Activated T-cell treated with anti-CD3 and anti-CD28 coated beads, Interleukin-2, amount 50 U/mL, for 48 hours (primary cell): Measurements from ENCODE around the gene PRRC2B.
"Not testable (repeated sequence)": the region's sequence is repeated elsewhere in the genome, so short reads cannot be mapped to it uniquely, and the experiment has no call there.

Experiments
- DNase-seq, 2 experiments: peaks; one replicate each; pipeline ENCODE4 v3.0.0-alpha.2; 2020

The PRRC2B gene

GRCh38 chr9:131387394-131387793 is 6.5 kb upstream of the PRRC2B start:
- no peak for DNase-seq

- no peak for DNase-seq
These were observed 2.9 kb upstream of the PRRC2B start for GRCh38 chr9:131391020-131391419.

- DNase-seq = no peak
These were observed 2.4 kb upstream of the PRRC2B start for GRCh38 chr9:131391504-131391903.

GRCh38 chr9:131394464-131395156 is 724 bp downstream of the PRRC2B start:
- DNase-seq = peak; percentile 62 to 72

GRCh38 chr9:131395157-131396098 is 1.5 kb downstream of the PRRC2B start:
- DNase-seq = peak; percentile 77 to 79

DNA sequence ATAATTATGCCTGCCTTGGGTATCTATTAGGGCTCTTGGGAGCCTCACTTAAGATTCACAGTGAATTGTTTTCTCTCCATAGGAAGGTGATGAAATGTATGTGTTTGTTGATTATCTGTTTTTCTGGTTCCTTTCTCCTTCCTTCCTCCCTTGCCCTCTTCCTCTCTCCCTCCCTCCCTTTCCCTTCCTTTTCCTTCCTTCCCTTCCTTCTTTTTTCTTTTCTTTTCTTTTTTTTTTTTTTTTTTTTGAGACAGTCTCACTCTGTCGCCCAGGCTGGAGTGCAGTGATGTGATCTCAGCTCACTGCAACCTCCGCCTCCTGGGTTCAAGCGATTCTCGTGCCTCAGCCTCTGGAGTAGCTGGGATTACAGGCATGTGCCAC is 2.2 kb downstream of the PRRC2B start:
- not testable (repeated sequence) for DNase-seq

- DNase-seq = no peak
These were observed 2.7 kb downstream of the PRRC2B start for GRCh38 chr9:131396626-131397025.

- DNase-seq = no peak
These were observed 3.4 kb downstream of the PRRC2B start for GRCh38 chr9:131397100-131397790.

DNA sequence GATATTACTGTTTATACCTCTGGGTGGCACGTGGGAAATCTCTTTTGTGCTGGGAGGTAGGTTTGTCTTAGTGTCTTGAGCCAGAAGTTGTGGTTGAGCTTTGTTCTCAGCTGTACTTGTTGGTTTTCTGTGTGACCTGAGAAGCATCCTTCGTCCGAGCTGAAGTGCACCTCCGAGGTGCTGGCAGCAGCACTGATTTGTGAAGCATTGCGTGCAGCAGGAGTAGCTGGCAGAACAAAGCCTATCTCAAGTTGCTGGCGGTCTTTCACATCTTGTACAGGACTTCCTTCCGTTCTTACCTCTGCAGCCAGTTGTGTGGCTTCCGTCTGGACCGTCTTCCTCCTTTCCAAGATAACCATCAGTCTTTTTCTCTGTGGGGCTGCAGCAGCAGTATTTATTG is 4.3 kb downstream of the PRRC2B start:
- peak in 1 of 2 experiments; percentile 57 for DNase-seq

DNA sequence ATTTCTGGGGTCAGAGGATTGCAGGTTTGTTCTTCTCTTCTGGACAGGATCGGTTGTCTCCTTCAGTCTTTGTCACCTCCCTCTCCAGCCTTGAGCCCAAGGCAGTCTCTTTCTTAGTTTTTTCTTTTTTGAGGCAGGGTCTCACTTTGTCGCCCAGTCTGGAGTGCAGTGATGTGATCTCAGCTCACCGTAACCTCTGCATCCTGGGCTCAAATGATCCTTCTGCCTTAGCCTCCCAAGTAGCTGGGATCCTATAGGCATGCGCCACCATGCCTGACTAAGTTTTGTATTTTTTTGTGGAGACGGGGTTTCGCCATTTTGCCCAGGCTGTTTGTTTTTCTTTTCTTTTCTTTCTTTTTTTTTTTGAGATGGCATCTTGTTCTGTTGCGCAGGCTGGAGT is 6.1 kb downstream of the PRRC2B start:
- DNase-seq = no peak

DNA sequence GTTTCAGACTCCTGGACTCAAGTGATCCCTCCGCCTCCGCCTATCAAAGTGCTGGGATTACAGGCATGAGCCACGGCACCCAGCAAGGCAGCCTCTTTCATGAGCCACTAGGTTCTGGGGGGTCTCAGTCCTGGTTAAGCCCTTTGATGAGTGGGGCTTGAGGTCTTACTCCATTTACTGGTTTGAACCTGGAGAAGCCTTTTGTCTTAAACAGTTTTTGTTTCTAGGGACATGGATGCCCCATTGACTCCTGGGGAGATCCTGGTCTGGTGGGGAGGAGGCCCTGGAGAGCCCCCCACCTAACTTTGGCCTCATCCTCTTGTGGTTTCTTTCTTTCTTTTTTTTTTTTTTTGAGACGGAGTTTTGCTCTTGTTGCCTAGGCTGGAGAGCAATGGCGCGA is 6.7 kb downstream of the PRRC2B start:
- no peak for DNase-seq

DNA sequence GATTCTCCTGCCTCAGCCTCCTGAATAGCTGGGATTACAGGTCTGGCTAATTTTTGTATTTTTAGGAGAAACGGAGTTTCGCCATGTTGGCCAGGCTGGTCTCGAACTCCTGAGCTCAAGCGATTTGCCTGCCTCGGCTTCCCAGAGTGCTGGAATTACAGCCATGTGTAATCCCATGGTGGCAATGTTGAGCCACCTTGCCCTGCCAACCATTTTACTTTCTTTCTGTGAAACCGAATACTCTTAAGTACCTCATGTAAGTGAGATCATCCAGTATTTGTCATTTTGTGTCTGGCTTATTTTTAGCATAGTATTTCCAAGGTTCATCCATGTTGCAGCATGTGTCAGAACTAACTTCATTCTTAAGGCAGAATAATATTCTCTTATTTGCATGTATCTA is 8.2 kb downstream of the PRRC2B start:
- no peak for DNase-seq

DNA sequence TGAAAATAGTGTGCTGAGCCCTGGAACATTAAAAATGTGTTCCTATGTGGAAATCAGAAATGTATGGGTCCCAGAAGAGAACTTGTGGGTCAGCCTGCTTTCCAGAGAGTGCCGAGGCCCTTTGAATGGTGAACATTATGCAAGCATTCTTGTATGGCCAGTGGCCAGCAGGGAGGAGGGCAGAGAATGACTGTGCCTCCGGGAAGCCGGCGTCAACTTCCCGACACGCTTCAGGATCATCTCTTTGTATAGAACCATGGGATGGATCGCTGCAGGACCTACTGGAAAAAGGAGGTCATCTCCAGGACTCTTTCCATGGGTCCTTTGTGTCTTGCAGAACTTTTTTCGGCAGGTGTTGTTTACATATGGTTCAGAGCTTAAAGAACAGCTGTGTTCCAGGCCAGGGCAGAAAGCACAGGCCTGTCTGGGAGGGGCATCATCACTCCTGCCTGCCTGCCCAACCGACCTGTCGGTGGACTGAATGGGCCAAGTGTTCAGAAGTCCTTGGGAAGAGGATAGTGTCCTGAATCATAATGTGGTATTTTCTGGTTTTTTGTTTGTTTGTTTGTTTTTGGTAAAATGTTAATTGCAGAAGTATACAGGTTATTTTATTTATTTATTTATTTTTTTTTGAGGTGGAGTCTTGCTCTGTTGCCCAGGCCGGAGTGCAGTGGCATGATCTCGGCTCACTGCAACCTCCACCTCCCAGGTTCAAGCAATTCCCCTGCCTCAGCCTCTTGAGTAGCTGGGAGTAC is 9.0 kb downstream of the PRRC2B start:
- DNase-seq = no peak

DNA sequence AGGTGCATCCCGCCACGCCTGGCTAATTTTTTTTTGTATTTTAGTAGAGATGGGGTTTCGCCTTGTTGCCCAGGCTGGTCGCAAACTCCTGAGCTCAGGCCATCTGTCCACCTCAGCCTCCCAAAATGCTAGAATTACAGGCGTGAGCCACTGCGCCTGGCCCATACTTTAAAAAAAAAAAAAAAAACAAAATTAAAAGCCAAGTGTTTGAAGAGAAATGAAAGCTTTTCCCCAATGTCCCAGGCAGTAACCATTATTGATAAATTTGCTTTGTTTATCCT is 9.5 kb downstream of the PRRC2B start:
- DNase-seq = no peak

GRCh38 chr9:131404581-131404980 is 10.7 kb downstream of the PRRC2B start:
- no peak for DNase-seq

DNA sequence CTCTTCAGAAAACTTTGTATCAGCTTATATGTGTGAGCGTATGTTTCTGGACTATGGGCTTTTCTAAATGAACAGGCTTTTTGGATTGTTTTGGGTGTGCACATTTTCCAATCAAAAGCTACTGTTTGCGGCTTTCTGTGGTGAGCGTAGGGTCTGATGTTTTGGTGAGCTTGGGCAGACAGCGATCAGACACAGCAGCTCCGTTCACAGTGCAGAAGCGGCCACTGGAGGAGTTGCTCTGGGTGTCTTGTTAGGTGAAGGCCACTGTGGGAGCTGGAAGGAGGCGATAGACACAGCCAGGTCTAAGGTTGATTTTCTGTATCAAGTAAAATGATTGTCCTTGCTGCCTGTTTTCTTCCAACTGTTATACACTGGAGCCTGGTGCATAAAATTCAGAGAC is 11.1 kb downstream of the PRRC2B start:
- no peak for DNase-seq

- no peak for DNase-seq
These were observed 11.5 kb downstream of the PRRC2B start for GRCh38 chr9:131405428-131405827.

GRCh38 chr9:131405858-131406537 is 12.1 kb downstream of the PRRC2B start:
- DNase-seq = no peak

DNA sequence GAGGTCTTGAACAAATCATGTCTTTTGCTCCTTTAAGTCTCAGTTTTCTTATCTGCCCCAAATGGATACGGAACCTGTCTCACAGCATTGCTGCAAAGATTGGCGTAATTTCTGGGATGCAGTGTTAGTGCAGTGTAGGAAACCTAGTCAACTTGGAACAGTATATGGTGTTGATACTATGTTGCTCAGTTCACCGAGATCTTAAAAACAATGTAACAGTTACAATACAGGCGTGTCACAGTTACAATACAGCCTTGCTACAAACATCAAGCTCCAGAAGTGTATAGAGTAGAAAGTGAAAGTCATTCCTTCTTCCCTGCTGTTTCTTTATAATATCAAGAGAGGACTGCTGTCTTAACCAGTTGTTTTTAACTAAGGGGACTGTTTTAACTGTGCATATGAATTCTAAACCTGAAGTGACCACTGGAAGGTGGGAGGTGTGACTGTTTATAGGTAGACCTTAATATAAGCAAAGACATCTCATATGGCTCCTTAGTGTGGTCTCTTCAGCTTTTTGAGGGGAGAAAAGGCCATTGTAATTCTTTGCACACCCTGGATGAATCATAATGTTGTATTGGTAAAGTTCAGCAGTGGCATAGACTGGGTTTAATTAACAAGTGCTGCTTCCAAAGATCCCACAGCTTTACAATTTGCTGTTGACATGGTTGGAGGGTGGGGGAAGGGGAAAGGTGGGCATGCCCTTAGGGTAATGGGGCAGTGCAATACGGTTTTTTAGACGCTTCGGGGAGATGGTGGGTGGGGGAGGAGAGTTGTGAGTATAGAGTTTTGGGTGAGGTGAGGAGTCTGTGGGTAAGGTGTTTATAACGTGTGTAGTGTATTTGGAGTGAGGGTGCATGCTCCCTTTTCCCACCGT is 12.9 kb downstream of the PRRC2B start:
- DNase-seq = no peak

DNA sequence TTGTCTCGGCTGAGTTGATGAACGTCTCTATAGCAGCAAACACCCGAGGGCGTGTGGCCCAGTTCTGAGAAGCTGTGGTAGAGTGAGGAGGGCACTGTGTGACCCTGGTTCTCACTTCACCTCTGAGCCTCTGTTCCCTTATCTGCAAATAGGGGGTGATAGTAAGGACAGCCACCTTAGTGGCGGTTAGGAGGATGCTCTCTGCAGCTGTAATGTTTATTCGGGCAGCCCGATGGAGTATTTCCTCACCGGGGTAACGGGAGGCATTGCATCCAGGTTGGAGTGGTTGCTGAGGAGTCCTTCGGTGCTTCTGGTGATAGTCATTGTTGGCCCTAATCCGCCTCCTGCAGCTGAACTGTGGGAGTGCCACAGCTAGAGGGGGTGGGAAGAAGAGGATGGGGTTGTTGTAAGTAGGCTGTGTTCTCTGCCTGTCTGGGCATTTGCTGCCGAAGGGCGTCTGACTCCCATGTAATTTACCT is 13.9 kb downstream of the PRRC2B start:
- DNase-seq = peak in 1 of 2 experiments; percentile 54

- no peak for DNase-seq
These were observed 15.6 kb downstream of the PRRC2B start for GRCh38 chr9:131409458-131409992.
